H1 (cell line): ENCODE measurements around the gene C10orf95. TPM values are rescaled to one million over a fixed set of nuclear protein-coding genes. Genes with fewer than 3 reads are reported as not detected.

Experiments
- BACH1 ChIP-seq: IDR thresholded peaks from 2 replicates; pipeline ENCODE4 v1.6.1; 2012; ENCODE audit warnings: low read length, improper control_type of control experiment
- BCL11A ChIP-seq, 2 experiments: IDR thresholded peaks; one replicate each; pipeline ENCODE4 v1.6.1; 2011; ENCODE audit warnings: low read depth in 2 of 2, low read length in 2 of 2, mild to moderate bottlenecking in 2 of 2
- CREB1 ChIP-seq: IDR thresholded peaks from 2 replicates; pipeline ENCODE4 v1.6.1; 2012; ENCODE audit warnings: inconsistent platforms
- GABPA ChIP-seq: IDR thresholded peaks from 2 replicates; pipeline ENCODE4 v1.6.1; 2011; ENCODE audit warnings: mild to moderate bottlenecking, low read length, moderate library complexity, borderline replicate concordance; ENCODE audit not compliant: insufficient read depth
- GTF2F1 ChIP-seq: IDR thresholded peaks from 2 replicates; pipeline ENCODE4 v1.6.1; 2012; ENCODE audit warnings: low read depth, low read length, improper control_type of control experiment, borderline replicate concordance
- JUN ChIP-seq: IDR thresholded peaks from 2 replicates; pipeline ENCODE4 v1.6.1; 2011; ENCODE audit warnings: low read depth, mild to moderate bottlenecking, improper control_type of control experiment, low read length
- KDM1A ChIP-seq: fragments of 200-600, 300-600 bp; sonication (generic); IDR thresholded peaks from 2 replicates; pipeline ENCODE4 v1.7.1; 2016; ENCODE audit warnings: mild to moderate bottlenecking, low read length, borderline replicate concordance
- KDM4A ChIP-seq: IDR thresholded peaks from one replicate; pipeline ENCODE4 v1.7.1; 2012; ENCODE audit warnings: low read depth, mild to moderate bottlenecking, moderate library complexity, low read length, inconsistent platforms; ENCODE audit not compliant: severe bottlenecking
- KDM5A ChIP-seq: fragments of 200-600 bp; IDR thresholded peaks from 2 replicates; pipeline ENCODE4 v1.7.1; 2012; ENCODE audit warnings: mild to moderate bottlenecking, low read length, inconsistent platforms, mixed read lengths
- NRF1 ChIP-seq: IDR thresholded peaks from 2 replicates; pipeline ENCODE4 v1.6.1; 2011; ENCODE audit warnings: mild to moderate bottlenecking, low read depth, low read length, improper control_type of control experiment
- PHF8 ChIP-seq: fragments of 200-600 bp; sonication (generic); conservative IDR thresholded peaks from 2 replicates; pipeline ENCODE4 v1.7.1; 2012; ENCODE audit warnings: low read depth, mild to moderate bottlenecking, inconsistent platforms, low read length, moderate library complexity
- RNF2 ChIP-seq: fragments of 200-900, 300-1000 bp; sonication (generic); IDR thresholded peaks from 2 replicates; pipeline ENCODE4 v1.7.1; 2016; ENCODE audit warnings: borderline replicate concordance, low read depth, mild to moderate bottlenecking, antibody characterized with exemption, low read length; ENCODE audit not compliant: poor library complexity, severe bottlenecking; ENCODE audit errors: missing control alignments
- TAF1 ChIP-seq: IDR thresholded peaks from 2 replicates; pipeline ENCODE4 v1.6.1; 2011; ENCODE audit warnings: mild to moderate bottlenecking, low read depth, low read length
- TCF12 ChIP-seq: IDR thresholded peaks from 2 replicates; pipeline ENCODE4 v1.6.1; 2011; ENCODE audit warnings: low read depth, mild to moderate bottlenecking, low read length
- polyA plus RNA-seq, 7 experiments: library from polyadenylated mRNA; depleted of rRNA in 3 of 7; stranded (reverse) in 5 of 7; unstranded in 2 of 7; fragments of >200 nt in 5 of 7; fragments of 200-250 nt in 2 of 7; gene quantifications; 1 replicate in 5 of 7; 2 replicates in 1 of 7; 4 replicates in 1 of 7; pipeline versions ENCODE4 v1.2.1 to v1.2.3, GENCODE V29; 2011 to 2013; ENCODE audit warnings: missing spikeins in 2 of 7, mixed read lengths in 2 of 7
- total RNA-seq: library from RNA; stranded (reverse); fragmentation: NEBNext Ultra II Directional; extraction: Animal tissue kit (Norgen Biotek cat#: 25700); gene quantifications from 2 replicates; pipeline ENCODE4 v1.2.1, GENCODE V29; 2021
- TF ChIP-seq, protein P1 (sequence below), 3 experiments: IDR thresholded peaks; 1 replicate in 2 of 3; 2 replicates in 1 of 3; pipeline versions ENCODE4 v1.5.1 to v1.6.1; 2011; ENCODE audit warnings: low read length in 3 of 3, mild to moderate bottlenecking in 3 of 3, inconsistent platforms in 2 of 3, low read depth in 1 of 3, moderate library complexity in 1 of 3; ENCODE audit not compliant: insufficient read depth in 1 of 3; ENCODE audit errors: control extremely low read depth in 1 of 3

C10orf95 gene
- total and polyA plus RNA-seq, 2 of the 8 experiments (the other 6 are each of a cell fraction or from before 2014, with no cell fraction given) = 0.34 to 0.48 TPM

DNA sequence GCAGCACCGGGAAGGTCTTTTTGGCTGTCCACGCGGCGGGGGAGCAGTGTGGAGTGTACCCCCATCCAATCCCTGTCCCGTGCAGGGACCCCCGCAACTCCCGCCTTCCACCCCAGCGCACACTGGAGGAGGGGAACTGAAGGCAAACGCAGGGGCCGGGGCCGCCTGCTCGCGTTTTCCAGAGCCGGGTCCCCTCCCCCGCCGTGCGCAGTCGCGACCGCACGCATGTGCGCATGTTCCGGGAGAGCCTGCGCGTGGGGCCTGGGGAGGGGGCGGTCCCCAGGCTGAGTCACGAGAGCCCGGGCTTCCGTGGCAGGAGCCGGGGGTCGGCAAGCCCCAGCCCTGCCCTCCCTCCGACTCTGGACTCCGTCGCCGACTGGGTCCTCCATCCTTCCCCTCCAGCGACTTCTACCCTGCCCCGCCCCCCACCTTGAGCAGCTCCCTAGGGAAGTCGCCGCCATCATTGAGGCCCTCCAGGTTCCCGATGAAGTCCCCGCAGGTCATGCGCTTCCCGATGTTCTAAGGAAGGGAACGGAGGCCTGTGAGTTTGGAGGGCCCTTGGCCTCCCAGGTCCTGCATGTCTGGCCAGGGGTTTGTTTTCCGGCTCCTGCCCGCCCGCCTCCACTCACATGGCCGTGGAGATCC is 40.8 kb downstream of the C10orf95 start (continued):
- peak; percentile 51; the same call in 1 of the 2 replicates for TF ChIP-seq KDM1A
- TF ChIP-seq, protein P1, sequence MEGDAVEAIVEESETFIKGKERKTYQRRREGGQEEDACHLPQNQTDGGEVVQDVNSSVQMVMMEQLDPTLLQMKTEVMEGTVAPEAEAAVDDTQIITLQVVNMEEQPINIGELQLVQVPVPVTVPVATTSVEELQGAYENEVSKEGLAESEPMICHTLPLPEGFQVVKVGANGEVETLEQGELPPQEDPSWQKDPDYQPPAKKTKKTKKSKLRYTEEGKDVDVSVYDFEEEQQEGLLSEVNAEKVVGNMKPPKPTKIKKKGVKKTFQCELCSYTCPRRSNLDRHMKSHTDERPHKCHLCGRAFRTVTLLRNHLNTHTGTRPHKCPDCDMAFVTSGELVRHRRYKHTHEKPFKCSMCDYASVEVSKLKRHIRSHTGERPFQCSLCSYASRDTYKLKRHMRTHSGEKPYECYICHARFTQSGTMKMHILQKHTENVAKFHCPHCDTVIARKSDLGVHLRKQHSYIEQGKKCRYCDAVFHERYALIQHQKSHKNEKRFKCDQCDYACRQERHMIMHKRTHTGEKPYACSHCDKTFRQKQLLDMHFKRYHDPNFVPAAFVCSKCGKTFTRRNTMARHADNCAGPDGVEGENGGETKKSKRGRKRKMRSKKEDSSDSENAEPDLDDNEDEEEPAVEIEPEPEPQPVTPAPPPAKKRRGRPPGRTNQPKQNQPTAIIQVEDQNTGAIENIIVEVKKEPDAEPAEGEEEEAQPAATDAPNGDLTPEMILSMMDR (IDR thresholded peaks at IDR 0.05; ENCODE audit: control extremely low read depth in 1 of 3, insufficient read depth in 1 of 3, low read depth in 1 of 3, low read length in 3 of 3) = no peak
- TF ChIP-seq JUN = no peak
- 0 out of 2 replicates have a peak, but pooled peaks have one; percentile 30 for TF ChIP-seq GABPA
- no peak for TF ChIP-seq TCF12
- TF ChIP-seq PHF8 = no peak; the same call in 1 of the 2 replicates
- TF ChIP-seq CREB1 = no peak
- peak; percentile 42 for TF ChIP-seq BACH1
- no peak for TF ChIP-seq KDM5A
- TF ChIP-seq TAF1 = no peak
- no peak for TF ChIP-seq NRF1
- peak; percentile 53 for TF ChIP-seq KDM4A
- no peak for TF ChIP-seq BCL11A (IDR thresholded peaks at IDR 0.05; ENCODE audit: low read depth in 2 of 2, low read length in 2 of 2)
- TF ChIP-seq GTF2F1 = no peak
- no peak for TF ChIP-seq RNF2
